GM19463 (cell line): ENCODE results near the gene LGR4.
"Not testable (repeated sequence)": the region's sequence is repeated elsewhere in the genome, so short reads cannot be mapped to it uniquely, and the experiment has no call there.

Source experiments
- ATAC-seq: cut with Tn5 transposase; IDR thresholded peaks from one replicate; pipeline ENCODE4 v1.9.1; 2021; ENCODE audit warnings: mild to moderate bottlenecking, moderate library complexity; ENCODE audit not compliant: unreplicated experiment

The LGR4 gene, protein sequence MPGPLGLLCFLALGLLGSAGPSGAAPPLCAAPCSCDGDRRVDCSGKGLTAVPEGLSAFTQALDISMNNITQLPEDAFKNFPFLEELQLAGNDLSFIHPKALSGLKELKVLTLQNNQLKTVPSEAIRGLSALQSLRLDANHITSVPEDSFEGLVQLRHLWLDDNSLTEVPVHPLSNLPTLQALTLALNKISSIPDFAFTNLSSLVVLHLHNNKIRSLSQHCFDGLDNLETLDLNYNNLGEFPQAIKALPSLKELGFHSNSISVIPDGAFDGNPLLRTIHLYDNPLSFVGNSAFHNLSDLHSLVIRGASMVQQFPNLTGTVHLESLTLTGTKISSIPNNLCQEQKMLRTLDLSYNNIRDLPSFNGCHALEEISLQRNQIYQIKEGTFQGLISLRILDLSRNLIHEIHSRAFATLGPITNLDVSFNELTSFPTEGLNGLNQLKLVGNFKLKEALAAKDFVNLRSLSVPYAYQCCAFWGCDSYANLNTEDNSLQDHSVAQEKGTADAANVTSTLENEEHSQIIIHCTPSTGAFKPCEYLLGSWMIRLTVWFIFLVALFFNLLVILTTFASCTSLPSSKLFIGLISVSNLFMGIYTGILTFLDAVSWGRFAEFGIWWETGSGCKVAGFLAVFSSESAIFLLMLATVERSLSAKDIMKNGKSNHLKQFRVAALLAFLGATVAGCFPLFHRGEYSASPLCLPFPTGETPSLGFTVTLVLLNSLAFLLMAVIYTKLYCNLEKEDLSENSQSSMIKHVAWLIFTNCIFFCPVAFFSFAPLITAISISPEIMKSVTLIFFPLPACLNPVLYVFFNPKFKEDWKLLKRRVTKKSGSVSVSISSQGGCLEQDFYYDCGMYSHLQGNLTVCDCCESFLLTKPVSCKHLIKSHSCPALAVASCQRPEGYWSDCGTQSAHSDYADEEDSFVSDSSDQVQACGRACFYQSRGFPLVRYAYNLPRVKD

DNA sequence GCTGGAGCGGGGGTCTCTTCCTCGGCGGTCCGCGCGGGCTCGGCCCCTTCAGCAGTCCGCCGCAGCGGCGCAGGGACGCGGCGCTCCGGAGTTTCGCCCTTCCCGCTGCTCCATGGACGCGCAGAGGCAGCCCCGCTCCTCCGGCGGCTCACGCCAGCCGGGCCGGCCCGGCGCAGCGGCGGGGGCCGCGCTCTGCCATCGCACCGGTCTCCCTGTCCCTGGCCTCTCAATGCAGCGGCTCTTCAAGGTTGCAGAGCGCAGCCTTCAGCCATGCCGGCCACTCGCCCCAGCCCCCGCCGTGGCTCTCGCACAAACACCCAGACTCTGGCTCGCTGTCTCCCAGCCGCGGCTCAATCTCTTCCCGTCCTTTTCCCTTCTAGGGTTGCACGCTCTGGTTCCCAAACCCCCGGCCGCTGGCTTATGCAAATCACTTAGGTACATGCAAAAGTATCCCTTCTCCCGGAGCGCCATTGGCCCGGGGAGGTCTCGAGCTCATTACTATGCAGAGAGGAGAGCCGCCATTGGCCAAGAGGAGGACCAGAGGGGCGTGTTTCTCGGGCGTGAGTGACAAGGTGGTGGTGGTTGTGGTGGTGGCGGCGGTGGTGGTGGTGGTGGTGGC, at the start of gene LGR4:
Gene LGR4 (minus strand): TSS at position 393 of the 619 bp plus-strand sequence. CDS start 488 bp downstream, outside the sequence.
- ATAC-seq: peak; percentile 69

DNA sequence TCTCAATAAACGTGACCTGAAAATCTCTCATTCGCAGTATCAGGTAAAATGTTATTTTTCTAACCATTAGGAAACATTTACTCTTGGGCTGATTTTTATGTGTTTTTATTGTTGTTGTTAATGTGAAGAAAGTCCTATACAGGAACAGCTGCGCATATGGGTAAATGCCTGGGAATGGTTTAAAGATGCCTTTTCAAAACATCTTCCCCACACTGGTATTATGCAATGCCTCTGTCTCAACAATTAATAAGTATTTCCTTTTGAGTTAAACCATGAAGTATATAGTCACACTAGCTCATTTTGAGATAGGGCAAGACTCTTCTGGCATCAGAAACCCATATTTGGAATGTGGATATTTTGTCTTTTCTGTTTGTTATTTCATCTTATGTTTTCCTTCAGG, 47.6 kb upstream of the LGR4 start:
- no peak for ATAC-seq

DNA sequence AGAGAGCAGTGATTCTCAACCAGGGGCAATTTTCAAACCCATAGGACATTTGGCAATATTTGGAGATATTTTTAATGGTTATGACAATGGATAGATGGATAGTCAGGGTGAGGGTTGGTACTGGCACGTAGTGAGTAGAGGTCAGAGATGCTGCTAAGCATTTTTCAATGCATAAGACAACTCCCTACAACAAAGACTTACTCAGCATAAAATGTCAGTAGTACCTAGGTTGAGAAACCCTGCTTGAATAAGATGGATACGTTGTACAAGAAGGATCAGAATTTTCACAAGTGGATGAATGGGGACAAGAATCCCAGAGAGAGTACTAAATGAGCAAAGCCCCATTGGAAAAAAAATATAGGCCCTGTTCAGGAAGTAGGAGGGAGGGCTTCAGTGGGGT, 45.9 kb upstream of the LGR4 start:
- no peak for ATAC-seq

DNA sequence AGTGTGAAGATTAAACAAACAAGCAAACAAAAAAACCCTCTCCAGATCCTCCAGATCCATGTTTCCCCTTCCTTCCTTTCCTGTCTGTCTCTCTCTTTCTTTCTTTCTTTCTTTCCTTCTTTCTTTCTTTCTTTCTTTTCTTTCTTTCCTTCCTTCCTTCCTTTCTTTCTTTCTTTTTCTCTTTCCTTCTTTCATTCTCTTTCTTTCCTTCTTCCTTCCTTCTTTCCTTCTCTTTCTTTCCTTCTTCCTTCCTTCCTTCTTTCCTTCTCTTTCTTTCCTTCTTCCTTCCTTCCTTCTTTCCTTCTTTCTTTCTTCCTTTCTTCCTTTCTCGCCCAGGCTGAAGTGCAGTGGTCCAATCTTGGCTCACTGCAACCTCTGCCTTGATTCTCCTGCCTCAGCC, 44.9 kb upstream of the LGR4 start:
- not testable (repeated sequence) for ATAC-seq

DNA sequence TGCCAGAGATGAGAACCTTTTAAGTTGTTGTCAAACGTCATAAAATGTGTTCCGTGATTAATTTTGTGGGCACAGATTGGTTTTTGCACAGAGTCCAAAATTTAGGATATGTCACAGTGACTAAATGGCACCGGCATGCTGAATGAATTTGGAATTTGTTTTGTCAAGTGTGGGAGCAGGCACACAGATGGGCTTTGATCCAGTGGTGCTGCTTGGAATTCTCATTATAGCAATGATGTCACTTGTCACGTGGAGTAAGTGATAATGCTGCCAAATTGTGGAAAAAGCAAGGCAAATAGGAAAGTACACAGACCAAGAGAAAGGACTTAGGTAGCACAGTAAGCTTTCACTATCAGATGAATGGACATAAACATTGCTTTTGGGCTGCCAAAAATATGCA, 42.0 kb upstream of the LGR4 start:
- ATAC-seq: no peak

DNA sequence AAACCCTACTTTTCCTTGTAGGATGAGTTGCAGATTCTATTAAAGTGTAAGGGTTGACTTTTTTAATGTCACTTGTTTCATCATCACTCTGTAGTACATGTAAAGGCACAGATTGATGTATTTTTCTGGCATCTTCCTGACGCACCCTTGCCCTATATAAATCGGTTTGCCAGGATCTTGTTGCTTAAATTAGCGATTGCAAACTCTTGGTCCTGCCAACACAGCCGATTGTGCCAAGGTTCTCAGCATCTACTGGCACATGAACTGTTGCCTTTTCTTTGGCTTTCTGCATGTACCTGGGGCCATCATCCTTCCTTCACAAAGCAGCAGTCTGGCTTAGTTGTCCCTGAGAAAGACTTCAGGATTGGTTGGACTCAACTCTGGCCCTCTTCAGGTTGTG, 41.5 kb upstream of the LGR4 start:
- no peak for ATAC-seq

DNA sequence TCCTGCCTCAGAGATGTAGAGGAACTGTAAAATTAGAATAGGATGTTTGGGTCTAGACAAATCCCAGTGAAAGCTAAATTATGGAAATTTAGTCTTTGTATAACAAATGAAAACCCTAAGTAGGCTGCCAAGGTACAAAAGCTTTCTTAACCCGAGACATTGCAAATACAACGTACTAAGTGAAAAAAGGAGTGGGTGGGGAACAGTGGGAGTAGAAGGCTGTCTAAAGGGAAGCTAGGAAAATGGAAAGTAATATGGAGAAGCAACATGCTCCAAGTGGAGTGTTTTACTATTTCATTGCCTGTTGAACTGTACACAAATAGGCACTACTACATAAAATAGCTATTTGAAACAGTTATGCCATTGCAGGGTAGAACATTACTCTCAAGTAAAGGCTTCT, 40.8 kb upstream of the LGR4 start:
- no peak for ATAC-seq

DNA sequence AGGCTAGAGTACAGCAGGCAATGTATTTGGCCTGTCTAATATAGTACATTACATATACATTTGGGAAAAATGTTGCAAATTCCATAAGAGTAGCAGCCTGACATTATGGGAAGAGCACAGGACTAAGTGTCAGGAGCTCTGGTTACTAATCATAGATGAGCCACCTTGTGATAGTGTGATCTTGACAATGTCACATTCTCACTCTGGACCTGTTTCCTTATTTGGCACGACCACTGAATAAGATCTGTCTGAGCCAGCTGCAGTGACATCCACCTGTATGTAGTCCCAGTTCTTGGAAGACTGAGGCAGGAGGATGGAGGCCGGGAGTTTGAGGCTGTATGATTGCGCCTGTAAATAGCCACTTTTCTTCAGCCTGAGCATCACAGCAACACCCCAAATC, 39.6 kb upstream of the LGR4 start:
- ATAC-seq: no peak

DNA sequence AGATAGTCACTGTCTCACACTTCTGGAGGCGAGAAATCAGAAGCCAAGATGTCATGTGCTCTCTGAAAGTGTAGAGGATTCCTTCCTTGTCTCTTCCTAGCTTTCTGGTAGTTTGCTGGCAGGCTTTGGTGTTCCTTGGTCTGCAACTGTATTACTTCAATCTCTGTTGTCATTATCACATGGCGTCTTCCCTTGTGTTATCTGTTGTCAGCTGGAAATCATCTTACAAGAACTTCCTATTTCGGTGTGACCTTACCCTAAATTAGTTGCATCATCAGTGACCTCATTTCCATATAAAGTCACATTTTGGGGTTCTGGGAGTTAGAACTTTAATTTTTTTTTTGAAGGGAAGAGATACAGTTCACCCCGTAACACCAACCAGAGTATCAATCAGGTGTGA, 37.3 kb upstream of the LGR4 start:
- ATAC-seq: no peak

DNA sequence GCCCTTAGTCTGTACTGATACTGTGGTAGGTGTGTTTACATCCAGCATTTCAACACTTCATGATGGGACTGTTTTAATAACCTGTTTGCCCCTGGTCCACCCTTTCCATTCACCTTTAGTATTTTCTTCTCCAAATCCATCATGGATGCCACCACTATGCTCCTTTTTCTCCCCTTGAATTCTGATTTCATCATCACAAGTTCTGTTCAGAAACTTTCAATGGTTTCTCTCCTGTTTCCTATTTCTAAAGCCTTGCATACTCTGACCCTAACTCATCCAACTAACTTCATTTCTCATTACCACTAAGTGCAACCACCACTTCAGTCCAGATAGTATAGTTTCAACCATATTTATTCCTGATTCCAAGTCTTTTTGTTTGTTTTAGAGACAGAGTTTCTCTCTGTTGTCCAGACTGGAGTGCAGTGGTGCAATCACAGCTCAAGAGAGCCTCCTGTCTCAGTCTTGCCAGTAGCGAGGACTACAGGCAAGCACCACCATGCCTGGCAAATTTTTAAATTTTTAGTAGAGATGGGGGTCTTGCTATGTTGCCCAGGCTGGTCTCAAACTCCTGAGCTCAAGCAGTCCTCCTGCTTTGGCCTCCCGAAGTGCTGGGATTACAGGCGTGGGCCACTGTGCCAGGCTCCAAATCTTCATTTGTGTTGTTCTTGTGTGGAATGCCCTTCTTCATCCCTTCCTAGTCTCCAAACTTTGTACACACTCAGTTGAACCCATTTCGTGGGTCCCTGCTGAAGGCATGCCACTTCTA, 35.1 kb upstream of the LGR4 start:
- ATAC-seq: no peak

DNA sequence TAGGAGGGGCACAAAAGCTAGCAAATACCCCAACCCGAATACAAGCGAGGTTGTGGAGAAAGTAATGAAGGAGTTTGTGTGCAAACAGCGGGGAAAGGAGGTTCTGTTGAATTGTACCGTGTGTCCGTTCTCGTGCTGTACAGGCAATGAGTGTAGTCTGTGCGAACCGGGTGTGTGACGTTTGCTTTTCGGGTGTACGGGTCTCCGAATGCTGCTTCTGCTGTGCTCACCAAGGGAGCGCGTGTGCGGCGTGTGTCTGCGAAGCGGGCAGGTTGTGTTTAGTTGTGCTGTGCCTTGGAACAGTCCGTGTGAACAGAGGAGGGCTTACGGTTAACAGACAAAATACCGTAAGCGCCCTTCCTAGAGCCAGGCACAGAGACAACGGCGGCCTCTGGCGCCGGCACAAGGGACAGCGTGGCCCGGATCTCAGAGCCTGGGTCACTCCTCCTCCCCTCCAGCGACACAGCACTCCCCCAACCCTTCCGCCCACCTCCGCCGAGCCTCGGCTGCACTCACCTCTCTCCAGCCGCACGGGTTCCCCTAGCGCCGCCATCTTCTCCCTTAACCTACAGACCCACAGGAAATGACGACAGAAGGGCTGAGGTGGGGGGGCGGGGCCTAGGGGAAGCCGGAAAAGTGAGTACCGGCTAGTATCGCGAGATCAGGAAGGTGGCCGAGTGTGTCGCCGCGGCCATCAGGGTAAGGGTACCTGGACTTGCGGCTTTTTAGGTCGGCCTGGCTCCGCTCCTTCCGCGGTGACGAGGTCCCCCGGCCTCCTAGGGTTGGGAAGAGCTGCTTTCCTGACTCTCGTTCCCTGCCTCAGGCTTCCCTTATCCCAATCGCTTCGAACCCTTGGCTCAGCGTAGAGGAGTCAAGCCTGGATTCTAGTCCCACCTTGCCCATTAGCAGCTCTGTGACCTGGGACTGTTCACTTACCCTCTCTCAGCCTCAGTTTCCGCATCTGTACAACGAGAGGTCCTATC, 33.9 kb upstream of the LGR4 start, which contains the start of gene LIN7C:
Gene LIN7C (minus strand): TSS at position 570 of the 983 bp plus-strand sequence. CDS start 17 bp downstream, at position 553.
- ATAC-seq: peak; percentile 90

DNA sequence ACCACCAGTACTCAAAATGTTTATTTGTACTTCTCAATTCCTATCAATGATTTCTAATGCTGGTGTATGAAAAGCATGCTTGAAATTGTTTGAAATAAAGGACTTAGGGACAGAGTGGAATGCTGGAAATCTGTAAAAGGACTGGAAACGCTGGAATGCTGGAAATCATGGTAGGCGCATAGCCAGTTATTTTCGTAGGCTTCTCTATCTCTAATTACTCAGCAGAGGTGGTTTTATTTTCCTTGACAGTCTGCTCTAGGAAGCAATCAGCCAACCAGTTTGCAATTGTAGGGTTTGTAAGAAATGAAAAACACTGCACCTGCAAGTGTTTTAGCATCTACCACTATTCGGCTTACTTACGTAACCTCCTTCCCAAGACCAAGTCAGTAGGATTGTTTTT, 33.2 kb upstream of the LGR4 start:
- ATAC-seq: no peak

DNA sequence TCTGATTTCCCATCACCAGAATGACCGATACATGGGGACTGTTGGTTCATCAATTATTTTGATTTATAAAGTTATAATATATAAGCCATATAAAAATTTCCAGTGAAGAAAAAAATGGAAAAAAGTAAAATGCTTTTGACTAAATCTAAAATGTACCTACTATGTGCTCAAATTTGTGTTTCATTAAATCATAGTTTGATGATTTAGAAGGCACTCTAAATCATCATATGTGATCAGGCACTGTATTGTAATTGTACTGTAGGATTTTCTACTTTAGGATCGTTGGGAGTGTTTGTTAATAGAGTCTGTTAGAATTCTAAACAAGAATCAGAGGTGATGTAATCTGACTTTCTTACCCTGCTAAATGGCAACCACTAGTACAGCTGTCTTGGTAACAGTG, 31.6 kb upstream of the LGR4 start:
- ATAC-seq: no peak

DNA sequence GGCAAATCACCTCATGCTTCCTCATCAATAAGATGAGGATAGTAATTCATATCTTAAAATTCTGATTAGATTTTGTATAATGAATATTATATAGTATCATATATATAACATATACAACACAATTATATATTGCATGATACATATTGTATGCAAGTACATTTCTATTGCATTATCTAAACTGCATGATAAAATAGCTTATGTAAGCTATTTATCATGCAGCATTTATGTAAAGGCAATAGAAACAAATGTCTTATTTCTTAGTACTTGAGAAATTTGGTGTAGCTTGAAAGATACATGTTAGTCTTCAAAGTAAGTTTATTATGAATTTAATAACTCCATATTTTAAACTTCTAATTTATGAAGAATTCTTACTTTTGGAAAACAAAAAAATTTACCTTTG, 28.5 kb upstream of the LGR4 start:
- ATAC-seq: no peak

DNA sequence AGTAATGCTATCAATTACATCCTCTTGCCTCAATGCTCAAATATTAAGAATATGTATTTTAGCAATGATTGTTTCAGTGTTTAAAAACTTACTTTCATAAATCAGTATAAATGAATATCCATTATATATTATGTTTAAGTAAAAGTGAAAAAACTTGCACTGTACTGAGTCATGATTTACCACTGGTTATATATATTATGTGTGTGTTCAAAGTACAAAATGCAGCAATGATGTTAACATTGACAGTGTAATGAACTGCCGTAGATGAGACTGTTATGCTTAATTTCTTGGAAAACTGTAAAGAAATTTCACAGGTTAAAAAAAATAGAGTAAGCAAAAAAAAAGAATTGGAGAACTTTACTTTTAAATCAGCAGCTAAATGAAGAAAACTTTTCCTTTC, 25.3 kb upstream of the LGR4 start:
- ATAC-seq: no peak

DNA sequence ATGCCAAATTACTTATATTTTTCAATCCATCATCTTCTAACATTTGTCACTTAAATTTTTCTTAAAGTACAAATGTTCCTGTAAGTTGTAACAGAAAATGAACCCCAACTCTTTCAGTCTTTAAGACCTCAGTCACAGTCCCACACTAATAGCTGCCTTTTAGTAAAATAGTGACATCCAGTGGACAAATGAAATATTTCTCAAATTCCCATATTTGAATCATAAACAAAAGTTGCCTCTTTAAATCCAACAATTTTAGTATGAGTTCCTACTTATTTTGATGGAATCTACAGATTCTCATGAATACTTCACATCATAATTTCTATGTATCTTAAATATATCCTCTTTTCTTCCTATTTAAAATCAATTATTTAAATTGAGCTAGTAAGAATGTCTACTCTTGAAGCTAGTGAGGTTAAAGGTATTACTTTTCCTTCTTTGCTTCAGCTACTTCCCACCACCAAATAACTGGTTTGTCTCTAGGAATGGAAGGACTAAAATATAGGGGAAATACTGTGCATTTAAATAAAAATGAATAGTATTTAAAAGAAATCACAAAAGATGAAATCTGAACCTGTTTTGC, 24.8 kb upstream of the LGR4 start:
- ATAC-seq: no peak

DNA sequence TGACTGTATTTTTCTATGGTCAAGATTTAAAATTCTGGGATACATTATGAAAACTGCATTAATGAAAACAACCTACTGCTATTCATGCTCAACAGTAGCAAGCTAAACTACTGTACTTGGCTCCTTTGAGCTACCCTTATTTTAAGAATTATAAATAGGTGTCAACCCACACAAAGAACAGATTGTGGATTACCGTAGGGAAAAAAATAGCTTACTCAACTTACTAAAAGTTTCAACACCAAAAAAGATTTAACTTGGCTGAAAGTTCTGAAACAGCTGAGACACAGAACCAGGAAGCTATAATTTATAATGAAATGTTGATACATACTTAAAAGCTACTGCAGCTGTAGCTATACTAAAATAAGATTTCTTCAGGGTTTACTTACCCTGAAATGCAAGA, 23.9 kb upstream of the LGR4 start:
- ATAC-seq: no peak

DNA sequence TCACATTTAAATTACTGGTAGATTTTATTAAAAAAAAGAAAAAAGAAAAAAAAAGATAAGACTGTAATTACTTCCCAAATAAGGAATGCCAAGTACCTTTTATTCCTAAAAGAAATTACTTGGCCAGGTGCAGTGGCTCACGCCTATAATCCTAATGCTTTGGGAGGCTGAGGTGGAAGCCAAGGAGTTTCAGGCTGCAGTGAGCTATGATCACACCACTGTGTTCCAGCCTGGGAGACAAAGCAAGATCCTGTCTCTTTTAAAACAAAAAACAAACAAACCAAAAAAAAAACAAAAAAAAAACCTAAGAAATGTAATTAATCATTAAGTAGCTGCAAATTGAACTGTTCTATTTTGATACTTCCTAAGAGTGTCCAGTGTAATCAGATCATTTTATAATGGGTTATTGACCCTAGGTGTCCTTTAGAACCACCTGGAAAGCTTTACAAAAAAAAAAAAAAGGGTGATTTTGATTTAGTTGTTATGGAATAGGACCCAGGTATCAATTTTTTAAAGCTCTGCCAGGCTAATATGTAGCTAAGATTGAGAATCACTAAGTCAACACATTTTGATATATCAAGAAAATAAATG, 23.2 kb upstream of the LGR4 start:
- no peak for ATAC-seq

DNA sequence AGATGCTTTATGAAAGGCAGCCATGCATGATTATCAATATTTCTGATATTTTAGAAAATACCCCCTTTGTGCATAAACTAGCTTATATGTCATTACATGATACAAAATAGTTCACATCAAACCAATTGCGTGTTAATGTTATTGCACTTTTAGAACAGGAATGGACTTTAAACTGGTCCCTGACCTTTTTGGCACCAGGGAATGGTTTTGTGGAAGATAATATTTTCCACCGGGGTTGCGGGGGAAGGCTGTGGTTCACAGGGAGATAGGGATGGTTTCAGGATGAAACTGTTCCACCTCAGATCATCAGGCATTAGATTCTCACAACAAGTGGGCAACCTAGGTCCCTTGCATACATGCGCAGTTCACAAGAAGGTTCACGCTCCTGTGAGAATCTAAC, 16.5 kb upstream of the LGR4 start:
- ATAC-seq: no peak
